ENCODE data around the gene COL11A1.

DNA sequence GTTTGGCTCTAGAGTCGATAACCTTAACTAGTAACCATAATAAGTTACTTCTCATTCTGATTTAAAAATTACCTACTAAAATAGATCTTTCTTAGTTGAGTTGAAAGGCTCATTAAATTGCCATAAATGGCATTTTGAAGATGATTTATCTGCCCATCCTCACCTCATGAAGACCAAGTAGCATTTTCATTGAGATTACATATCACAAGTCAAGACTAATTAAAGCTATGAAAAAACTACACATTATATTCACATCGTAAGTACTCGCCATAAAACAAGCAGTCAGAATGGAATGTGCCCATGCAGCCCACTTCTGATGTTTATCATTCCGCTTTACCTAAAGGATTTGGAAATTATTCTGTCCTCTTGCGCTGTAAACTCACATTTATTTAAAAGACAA, 212.0 kb downstream of the COL11A1 start:
- no peak for TF ChIP-seq POLR2A (IDR thresholded peaks at IDR 0.05; ENCODE audit: low read depth, low read length)
- no peak for TF ChIP-seq POLR2AphosphoS5 (IDR thresholded peaks at IDR 0.05; ENCODE audit: low read depth, low read length)
- TF ChIP-seq TAF1 (IDR thresholded peaks at IDR 0.05; ENCODE audit: low read depth, low read length) = no peak
- TF ChIP-seq SPI1 (IDR thresholded peaks at IDR 0.05; ENCODE audit: low read depth, low read length) = no peak
- TF ChIP-seq PAX5 (IDR thresholded peaks at IDR 0.05; ENCODE audit: insufficient read depth, low read length, severe bottlenecking) = no peak
- no peak for TF ChIP-seq POU2F2 (IDR thresholded peaks at IDR 0.05; ENCODE audit: low read depth, low read length)
